Amniotic stem cell (primary cell): ENCODE data around the gene FFAR4.
"Not testable (repeated sequence)": the region's sequence is repeated elsewhere in the genome, so short reads cannot be mapped to it uniquely, and the experiment has no call there.

ENCODE experiments used
- DNase-seq: peaks from one replicate; lab custom pipeline; 2025; lab: John Stamatoyannopoulos, UW

FFAR4 gene

DNA sequence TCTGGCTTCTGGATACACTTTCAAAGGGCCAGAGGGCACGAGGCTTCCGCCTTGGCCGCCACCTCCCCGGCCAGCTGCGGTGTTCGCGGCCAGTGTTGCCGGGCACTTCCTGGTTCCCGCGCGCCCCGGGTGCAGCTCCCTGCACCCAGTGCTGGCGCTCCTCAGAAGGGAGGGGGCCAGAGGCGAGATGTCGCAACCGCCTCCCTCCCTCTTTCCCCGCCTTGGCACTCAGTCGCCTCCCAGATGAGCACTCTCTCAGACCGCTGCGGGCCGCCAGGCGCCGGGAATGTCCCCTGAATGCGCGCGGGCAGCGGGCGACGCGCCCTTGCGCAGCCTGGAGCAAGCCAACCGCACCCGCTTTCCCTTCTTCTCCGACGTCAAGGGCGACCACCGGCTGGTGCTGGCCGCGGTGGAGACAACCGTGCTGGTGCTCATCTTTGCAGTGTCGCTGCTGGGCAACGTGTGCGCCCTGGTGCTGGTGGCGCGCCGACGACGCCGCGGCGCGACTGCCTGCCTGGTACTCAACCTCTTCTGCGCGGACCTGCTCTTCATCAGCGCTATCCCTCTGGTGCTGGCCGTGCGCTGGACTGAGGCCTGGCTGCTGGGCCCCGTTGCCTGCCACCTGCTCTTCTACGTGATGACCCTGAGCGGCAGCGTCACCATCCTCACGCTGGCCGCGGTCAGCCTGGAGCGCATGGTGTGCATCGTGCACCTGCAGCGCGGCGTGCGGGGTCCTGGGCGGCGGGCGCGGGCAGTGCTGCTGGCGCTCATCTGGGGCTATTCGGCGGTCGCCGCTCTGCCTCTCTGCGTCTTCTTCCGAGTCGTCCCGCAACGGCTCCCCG, at the start of gene FFAR4:
FFAR4 (plus strand) TSS at position 231 of the 842 bp plus-strand sequence; CDS start at position 287, 56 bp downstream.
- DNase-seq, result no peak

DNA sequence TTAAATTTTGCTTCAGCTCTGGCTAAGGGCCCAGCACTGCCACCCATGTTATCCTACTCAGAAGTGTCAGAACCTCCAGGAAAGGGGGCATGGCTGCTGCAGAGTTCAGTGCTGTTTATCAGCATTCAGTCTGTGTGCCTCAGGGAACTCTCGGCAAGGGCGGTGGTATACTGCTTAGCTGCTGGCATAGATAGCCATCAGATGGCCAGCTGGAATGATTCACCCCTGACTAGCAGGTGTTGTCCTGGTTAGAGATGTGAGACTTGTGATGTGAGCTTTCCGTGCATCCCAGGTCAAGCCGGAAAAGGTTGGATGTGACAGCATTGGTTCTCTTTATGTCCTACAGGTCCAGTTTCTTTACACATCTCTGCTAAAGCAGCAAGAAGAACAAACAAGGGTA, 47.9 kb upstream of the FFAR4 start:
- no peak for DNase-seq

DNA sequence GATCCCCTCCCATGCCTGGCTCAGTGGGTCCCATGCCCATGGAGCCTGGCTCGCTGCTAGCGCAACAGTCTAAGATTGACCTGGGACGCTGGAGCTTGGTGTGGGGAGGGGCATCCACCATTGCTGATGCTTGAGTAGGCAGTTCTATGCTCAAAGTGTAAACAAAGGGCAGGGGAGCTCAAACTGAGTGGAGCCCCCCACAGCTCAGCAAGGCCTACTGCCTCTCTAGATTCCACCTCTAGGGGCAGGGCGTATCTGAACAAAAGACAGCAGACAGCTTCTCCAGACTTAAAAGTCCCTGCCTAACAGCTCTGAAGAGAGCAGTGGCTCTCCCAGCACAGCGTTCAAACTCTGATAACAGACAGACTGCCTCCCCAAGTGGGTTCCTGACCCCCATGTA, 31.2 kb upstream of the FFAR4 start:
- no peak for DNase-seq

DNA sequence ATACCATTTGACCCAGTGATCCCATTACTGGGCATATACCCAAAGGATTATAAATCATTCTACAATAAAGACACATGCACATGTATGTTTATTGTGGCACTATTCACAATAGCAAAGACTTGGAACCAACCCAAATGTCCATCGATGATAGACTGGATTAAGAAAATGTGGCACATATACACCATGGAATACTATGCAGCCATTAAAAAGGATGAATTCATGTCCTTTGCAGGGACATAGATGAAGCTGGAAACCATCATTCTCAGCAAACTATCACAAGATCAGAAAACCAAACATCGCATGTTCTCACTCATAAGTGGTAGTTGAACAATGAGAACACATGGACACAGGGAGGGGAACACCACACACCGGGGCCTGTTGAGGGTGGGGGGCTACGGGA, 25.6 kb upstream of the FFAR4 start:
- DNase-seq, result not testable (repeated sequence)

DNA sequence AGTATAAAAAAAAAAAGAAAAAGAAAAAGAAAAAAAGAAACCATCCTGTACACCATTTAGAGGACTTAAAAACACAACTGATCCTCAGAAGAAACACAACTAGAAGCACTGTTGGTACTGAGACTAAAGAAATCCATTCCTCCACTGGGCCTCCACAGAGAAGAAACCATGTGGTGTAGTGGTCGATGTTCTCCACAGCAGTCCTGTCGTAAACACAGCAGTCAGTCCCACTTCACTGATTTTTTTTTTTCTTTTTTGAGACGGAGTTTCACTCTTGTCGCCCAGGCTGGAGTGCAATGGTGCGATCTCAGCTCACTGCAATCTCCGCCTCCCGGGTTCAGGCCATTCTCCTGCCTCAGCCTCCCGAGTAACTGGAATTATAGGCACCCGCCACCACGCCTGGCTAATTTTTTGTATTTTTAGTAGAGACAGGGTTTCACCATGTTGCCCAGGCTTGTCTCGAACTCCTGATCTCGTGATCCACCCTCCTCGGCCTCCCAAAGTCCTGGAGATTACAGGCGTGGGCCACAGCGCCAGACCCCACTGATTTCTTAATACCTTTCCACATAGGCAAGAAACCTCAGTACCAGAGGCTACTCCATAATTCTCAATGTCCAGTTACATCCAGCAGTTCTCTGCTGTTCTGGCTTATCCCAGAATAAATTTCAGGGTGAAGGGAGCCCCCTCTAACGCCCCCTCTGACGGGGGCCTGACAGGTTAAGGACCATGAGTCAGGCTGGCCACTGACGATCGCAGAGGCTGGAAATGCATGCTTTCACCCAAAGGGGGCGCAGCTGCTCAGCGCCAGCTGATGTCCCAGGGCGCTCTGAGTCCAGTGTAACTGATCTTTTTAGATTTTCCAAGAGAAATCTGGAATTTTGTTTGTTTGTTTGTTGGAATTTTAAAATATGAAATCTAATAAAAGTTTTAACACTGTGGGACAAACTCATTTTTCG, 24.8 kb upstream of the FFAR4 start:
- peak; percentile 10 for DNase-seq

DNA sequence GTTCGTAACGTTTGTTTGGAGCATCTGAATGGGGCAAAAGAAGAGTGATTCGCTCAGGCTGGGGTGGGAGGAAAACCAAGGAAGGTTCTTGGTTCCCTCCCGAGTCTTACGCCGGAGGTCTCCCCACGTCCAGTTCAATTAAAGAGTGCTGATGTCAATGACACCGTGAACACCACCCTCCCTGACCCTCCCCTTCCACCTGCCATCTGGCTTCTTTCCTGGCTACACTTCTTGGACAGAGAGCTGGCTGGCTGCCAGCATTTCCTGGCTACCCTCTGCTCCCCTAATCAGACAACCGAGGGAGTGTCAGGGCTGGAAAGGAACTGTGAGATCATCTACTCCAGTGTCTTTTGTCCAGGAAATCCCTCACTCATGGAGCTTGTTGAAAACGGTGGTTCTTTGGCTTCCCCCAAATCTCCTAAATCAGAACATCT, 24.1 kb upstream of the FFAR4 start:
- DNase-seq, result no peak

DNA sequence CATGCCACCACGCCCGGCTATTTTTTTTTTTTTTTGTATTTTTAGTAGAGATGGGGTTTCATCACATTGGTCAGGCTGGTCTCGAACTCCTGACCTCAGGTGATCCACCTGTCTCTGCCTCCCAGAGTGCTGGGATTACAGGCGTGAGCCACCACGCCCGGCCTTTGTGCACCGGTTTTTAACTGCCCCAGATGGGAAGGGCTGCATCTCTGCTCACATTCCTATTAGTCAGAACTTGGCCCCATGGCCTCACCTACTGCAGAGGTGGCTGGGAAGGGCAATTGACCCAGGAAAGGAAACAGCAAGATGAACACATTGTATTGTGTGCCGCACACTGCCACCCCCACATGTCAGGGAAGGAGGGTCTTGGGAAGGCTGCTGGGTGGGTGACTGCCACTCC, 19.5 kb upstream of the FFAR4 start:
- DNase-seq, result not testable (repeated sequence)

DNA sequence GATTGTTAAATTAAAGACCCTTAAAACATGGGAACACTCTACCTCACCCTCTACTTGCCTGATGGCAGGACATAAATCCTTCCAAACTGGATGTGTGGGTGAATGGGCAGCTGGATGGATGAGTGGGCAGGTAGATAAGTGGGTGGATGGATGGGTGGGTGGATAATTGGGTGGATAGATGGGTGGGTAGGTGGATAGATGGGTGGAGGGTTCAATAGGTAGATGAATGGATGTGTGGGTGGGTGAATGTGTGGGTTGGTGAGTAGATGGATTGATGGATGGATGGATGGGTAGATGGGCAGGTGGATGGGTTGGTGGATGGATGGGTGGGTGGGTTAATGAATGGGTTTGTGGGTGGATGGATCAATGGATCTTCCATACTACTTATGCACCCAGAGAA, 18.9 kb upstream of the FFAR4 start:
- no peak for DNase-seq

DNA sequence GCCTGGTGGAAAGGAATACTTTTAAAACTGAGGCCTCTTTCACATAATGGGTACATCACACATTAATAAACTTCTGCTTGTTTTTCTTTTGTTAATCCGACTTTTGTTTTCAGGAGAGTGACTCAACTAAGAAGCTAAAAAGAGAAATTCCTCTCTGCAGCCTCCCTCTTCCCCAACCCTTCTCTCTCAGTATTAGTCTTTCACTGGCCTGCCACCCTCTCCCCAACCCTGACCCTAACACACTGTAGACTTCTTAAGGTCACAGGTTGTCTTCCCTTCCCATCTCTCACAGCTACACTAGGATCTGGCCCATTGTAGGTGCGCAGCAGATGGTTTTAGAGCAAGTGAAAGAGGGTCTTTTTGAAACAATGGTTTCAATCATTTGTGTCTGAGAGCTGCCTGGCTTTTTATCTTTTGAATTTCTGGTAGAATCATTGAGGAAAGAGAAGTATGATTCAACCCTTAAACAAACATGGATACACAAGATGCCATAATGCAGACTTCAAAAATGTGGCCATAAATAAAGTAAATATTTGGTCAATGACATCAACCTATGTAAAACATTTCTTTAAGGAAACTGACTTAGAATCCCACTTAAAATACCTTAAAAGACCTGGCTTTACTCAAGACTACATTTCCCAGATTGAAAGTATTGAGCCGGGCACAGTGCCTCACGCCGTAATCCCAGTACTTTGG, 17.9 kb upstream of the FFAR4 start:
- peak; percentile 13 for DNase-seq

DNA sequence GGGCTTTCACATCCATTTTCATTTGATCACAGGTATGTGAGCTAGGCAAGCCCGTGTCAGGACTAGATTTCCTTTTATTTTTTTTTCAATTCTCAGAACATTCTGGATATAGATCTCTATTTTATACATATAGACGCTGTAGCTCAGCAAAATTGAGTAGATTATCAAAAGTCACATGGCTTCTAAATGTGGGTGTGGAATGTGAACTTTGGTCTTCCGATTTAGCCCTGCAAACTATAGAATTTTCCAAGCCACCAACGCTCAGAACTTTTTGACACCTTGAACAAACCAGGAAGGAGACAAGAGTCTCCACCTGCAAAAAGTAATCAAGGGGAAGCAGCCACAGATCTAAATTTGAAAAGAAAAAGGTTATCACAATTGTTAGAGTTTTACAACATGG, 15.9 kb upstream of the FFAR4 start:
- no peak for DNase-seq

DNA sequence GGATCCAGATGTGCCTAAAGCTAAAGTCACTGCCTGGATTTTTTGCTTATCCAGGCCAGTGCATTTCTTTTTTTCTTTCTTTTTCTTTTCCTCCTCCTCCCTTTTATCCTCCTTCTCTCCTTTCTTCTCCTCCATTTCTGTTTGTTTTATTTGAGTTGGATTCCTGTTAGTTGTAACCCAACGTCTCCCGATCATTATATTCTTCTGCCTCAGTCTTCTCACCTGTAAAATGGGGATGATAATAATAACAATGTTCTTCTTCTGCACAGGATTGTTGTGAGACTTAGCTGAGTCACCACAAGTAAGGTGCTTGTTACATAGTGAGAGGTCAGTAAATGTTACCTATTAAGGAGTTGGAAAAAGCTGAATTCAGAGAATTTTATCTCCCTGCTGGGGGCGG, 13.7 kb upstream of the FFAR4 start:
- DNase-seq, result no peak

DNA sequence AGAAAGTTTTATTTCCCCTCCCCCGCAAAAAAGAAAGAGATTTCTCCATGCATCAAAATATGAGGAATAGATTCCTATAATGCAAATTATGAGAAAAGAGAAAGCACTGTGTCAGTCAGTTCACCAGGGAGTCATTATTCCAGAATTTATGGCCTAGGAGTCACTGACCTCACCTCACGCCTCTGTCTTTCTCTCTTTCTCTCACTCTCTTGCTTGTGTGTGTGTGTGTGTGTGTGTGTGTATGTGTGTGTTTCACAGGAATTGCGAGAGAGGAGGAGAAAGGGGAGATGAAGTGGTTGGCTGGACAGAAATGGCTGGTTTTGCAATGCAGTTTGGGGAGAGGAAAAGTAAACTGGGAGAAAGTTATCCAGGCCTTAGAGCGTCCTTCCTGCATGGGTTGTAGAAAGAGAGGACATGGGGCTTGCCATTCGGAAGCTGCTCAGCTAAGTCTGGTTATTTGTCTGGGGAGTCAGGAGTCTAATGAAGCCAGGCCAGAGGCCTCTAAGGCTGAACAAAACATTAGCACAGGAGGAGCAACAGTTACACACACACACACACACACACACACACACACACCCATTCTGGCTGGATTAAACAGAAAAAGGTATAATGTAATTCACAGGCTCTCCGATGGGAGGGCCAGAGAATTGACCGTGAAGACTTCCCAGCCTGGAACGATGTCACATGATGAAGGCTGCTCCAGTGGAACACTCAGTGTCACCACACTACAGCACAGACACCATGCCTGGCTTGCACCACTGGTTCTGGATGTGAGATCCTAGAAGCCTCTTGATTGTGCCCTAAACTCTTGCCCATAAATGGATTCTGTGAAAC, 12.8 kb upstream of the FFAR4 start:
- no peak for DNase-seq

DNA sequence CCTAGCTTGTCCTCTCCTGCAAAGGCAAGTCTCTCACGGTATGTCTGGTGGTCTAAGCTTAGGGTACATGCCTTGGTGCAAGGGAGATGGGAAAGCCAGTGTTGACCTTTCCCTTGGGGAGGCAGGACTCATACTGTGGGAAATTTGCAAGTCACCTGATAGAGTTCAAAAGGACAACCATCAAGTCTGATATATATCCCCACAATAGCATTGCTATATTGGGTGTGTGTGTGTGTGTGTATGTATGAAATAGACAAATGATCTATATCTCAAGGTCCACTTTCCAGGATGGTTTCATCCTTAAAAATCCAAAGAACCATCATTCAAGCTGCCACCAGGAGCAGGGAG, 12.2 kb upstream of the FFAR4 start:
- DNase-seq, result no peak

DNA sequence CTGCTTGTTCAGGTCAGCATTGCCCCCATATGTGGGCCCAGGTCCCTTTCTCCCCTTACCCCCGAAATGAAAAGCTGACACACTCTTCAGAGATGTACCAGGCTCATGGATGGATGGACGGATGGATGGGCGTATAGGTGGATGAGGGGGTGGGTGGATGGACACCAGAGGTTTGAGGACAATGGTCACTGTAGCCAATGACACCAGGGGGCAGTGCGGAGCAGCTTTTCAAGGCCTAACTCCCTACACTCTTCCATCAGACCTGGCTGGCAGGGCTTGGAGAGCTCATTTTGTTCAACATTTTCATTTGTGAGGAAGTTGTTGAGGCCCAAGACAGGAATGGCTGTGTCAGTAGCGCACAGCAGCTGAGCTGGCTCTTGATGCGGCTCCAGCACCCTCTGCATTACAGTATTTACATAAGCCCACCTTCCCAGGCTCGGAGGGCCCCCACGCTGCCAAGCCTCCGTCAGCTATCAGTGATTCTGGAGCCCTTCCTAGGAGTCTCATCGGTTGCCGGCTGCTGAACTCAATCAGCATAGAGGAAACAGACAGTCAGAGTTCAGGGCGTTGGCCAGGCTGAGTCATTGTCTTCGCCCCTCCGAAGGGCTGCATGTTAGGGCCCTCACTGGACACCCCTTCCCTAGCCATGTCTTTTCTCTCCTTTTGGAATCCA, 11.6 kb upstream of the FFAR4 start:
- DNase-seq, result peak; percentile 44

DNA sequence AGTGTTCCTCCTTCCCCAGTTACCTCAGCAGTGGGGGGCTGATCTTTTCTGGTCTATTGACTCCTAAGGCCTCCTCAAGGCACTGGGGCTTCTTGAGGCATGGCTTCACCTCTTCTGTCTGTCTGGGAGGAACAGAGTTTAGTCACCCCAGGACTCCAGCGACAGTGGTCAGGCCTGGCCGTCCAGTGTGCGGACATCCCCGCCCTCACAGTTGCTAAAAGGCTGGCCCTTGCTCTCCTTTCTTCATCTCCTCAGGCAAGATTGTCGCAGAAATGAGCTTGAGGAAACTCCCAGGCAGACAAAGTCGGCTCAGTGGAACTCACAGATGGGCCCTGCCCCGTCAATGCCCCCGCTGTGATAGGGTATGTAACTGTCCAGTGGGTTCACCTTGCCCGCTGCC, 7.0 kb upstream of the FFAR4 start:
- DNase-seq, result no peak

DNA sequence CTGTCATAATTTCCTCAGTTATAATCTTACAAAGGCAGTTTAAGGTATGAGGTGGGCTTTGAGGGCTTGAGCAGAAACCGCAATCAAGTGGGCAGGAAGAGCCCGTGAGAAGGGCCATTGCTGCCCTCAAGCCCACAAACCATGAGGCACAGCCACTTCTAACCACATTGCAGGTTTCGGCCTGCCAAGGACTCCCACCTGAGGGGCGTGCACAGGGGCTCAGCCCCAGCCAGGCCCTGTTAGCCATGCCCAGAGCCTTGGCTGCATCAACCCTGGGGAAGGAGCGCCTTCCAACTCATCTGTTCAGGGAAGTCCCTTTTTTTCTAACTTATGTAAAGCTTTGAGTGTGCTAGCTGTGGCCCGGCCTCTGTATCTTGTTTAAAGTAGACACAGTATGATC, 5.9 kb upstream of the FFAR4 start:
- DNase-seq, result no peak

DNA sequence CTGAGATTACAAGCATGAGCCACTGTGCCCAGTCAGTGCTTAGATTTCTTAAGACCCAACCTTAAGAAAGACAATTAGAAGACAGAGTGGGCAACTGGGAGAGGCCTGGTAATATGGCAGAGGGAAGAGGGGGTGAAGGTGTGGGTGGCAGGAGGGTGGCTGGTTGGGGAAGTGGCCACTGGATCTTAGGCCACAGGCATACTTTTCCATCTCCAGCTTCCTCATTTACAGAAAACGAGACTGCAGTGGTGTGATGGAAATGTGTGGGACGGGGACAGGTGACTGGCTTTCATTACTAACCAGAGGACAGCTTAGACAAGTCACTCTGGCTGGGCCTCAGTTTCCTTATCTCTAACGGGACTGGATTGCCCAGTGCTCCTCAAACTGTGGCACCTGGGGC, 1.0 kb upstream of the FFAR4 start:
- no peak for DNase-seq

DNA sequence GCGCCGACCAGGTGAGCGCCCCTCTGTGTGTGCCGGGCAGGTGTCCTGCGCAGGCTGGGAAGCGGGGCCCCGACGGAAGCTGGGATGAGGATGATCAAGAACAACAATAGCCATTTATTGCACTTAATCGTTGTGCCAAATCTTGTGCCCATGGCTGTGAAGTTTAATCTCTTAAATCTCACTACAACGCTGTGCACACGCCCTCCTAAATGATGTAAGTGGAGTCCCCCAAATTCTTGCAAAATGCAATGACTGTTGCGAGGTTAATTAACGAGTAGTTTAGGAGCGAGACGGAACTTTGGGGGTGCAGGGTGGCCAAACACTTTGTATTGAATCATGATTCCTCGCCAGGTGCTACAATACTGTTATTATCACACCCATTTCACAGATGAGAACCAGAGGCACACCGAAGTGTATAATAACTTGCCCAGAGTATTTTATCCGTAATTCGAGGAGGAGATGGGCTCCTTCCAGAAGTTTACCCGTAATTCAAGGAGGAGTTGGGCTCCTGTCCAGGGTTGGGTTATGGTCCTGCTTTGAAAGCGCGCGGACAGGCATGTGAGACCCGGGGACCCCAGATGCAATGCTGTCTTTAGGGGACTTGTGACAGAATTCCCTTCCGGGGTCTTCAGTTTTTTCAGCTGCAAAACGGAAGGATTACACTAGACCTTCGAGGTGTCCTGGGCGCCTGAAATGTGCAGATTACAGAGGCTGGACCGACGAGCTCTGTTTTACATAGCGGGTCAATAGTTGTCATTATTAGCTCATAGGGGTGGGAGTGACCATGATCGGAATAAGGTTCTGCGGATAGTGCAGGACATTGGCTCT, 1.0 kb downstream of the FFAR4 start:
- DNase-seq, result no peak

DNA sequence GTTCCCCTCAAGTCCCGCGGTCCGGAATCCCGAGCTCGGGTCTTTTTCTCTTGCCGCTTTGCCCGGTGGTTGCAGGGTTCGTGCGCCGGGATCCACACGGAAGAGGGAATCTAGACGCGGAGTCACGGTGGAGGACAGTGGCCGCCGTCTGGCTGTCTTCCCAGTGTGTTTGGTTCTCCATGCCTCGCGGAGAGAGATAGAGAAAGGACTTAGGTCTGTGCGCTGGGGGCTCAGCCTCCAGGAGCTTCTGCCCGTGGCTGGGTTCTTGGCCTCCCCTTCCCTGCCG, 1.6 kb downstream of the FFAR4 start:
- no peak for DNase-seq

DNA sequence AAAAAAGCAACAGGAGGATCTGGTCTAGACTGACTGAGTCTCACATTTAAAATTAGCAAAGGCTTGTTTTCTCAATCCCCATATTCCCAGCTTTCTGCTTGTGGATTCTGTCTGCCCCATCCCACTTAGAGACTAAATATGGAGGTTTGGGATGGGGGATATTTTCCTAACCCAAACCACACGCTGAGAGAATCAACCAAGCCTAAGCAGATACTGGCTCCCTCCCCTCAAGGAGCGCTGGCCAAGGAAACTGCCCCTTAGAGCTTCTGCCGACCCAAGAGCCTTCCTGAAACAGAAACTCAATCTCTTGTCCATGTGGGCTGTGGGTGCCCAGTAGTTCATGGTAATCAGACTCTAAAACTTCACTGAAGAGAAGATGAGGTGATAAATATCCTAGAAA, 3.9 kb downstream of the FFAR4 start:
- no peak for DNase-seq
